Nephron progenitor cell (in vitro differentiated cells): ENCODE results near the gene CYYR1.

Experiments used
- DNase-seq: peaks from one replicate; pipeline ENCODE4 v3.0.0; 2021
- H3K27ac Mint-ChIP-seq: 2 replicates; pipeline ENCODE4 v1.8.0; 2021; ENCODE audit warnings: mild to moderate bottlenecking, moderate library complexity, mixed read lengths
- H3K27me3 Mint-ChIP-seq: 2 replicates; pipeline ENCODE4 v1.8.0; 2021; ENCODE audit warnings: mild to moderate bottlenecking, low read depth, mixed read lengths; ENCODE audit not compliant: poor library complexity
- H3K36me3 Mint-ChIP-seq: 2 replicates; pipeline ENCODE4 v1.8.0; 2021; ENCODE audit warnings: low read depth, mixed read lengths
- H3K4me1 Mint-ChIP-seq: 2 replicates; pipeline ENCODE4 v1.8.0; 2021; ENCODE audit warnings: mixed read lengths
- H3K4me3 Mint-ChIP-seq: 2 replicates; pipeline ENCODE4 v1.8.0; 2021; ENCODE audit warnings: mild to moderate bottlenecking, moderate library complexity, mixed read lengths
- H3K9me3 Mint-ChIP-seq: 2 replicates; pipeline ENCODE4 v1.8.0; 2021; ENCODE audit warnings: mild to moderate bottlenecking, moderate library complexity, mixed read lengths
- TF ChIP-seq, protein P1 (sequence below): fragments of 200-600 bp; sonication (generic); IDR thresholded peaks from 2 replicates; pipeline ENCODE4 v1.5.0; 2021; ENCODE audit warnings: antibody characterized with exemption

The CYYR1 gene

DNA sequence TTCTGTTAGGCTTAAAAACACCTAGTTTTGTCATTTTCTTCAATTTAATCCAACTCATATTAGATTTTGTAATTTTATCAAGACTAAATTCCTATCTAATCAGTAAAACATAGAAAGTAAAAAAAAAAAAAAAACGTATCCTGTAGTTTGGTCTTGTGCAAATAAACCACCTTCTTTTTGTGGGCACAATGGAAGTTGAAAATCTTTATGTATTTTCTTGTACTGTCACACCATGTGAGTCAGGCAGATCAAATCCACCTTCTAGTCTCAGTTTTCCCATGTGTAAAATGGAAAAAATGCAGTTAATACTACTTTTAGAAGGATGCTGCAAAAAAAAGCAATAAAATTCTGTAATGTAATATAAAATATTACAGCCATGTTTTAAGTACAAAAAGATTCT is 129.8 kb downstream of the CYYR1 start:
- H3K9me3 Mint-ChIP-seq, result peaks cover 4% of the 10 kb centered on the region
- H3K4me1 Mint-ChIP-seq, result no peaks in the 10 kb centered on the region
- no peaks in the 10 kb centered on the region for H3K36me3 Mint-ChIP-seq
- no peak for DNase-seq
- no peak overlapping the region for H3K27ac Mint-ChIP-seq
- H3K27me3 Mint-ChIP-seq, result no peaks in the 10 kb centered on the region
- TF ChIP-seq, protein P1, sequence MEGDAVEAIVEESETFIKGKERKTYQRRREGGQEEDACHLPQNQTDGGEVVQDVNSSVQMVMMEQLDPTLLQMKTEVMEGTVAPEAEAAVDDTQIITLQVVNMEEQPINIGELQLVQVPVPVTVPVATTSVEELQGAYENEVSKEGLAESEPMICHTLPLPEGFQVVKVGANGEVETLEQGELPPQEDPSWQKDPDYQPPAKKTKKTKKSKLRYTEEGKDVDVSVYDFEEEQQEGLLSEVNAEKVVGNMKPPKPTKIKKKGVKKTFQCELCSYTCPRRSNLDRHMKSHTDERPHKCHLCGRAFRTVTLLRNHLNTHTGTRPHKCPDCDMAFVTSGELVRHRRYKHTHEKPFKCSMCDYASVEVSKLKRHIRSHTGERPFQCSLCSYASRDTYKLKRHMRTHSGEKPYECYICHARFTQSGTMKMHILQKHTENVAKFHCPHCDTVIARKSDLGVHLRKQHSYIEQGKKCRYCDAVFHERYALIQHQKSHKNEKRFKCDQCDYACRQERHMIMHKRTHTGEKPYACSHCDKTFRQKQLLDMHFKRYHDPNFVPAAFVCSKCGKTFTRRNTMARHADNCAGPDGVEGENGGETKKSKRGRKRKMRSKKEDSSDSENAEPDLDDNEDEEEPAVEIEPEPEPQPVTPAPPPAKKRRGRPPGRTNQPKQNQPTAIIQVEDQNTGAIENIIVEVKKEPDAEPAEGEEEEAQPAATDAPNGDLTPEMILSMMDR, result no peak
- H3K4me3 Mint-ChIP-seq, result no peak overlapping the region

DNA sequence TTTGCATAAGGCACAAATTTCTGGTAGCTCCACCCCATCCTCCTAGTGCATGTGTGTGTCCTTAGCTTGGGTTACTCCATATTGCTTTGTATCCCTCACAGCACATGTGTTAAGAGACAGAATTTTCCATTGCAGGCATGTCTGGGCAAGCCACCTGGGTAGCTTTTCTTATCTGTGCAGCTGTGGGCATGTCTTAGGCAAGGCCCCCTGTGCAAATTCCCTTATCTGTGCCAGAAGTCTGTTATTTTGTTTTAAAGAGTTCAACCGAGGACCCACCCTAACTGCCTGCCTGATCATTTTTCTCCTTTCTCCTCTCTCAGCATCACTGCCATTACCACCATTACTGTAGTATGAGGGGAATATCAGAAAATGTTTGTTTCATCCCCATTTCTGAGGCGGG is 131.9 kb downstream of the CYYR1 start:
- Mint-ChIP-seq H3K27me3 (peaks cover 3% of the 10 kb centered on the region), H3K36me3 (no peaks in the 10 kb centered on the region), H3K4me3 (no peak overlapping the region), H3K4me1 (no peaks in the 10 kb centered on the region), H3K27ac (no peak overlapping the region), H3K9me3 (peaks cover 4% of the 10 kb centered on the region)
- DNase-seq, result no peak
- TF ChIP-seq, protein P1, result no peak

DNA sequence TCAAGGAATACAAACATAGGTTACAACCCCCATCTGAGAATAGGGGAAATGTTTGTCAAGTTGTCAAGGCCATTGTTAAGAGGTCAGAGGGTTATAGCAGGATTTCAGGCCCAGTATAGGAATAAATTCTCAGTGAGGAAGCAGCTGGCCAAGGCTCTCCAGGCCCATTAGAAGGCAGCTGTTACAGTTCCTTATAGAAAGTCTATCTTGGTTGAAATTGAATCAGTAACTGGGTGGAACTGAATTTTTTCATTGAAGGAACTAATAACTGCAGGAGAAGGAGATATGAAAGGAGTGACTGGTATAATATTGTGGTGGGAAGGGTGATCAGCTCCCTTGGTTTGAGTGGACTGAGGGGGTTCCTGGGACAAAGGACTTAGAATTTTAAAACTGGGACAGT is 134.1 kb downstream of the CYYR1 start:
- no peak for DNase-seq
- no peaks in the 10 kb centered on the region for H3K36me3 Mint-ChIP-seq
- H3K27ac Mint-ChIP-seq, result no peak overlapping the region
- peaks cover 4% of the 10 kb centered on the region for H3K9me3 Mint-ChIP-seq
- TF ChIP-seq, protein P1, result no peak
- no peaks in the 10 kb centered on the region for H3K4me1 Mint-ChIP-seq
- H3K27me3 Mint-ChIP-seq, result peaks cover 3% of the 10 kb centered on the region
- H3K4me3 Mint-ChIP-seq, result no peak overlapping the region

DNA sequence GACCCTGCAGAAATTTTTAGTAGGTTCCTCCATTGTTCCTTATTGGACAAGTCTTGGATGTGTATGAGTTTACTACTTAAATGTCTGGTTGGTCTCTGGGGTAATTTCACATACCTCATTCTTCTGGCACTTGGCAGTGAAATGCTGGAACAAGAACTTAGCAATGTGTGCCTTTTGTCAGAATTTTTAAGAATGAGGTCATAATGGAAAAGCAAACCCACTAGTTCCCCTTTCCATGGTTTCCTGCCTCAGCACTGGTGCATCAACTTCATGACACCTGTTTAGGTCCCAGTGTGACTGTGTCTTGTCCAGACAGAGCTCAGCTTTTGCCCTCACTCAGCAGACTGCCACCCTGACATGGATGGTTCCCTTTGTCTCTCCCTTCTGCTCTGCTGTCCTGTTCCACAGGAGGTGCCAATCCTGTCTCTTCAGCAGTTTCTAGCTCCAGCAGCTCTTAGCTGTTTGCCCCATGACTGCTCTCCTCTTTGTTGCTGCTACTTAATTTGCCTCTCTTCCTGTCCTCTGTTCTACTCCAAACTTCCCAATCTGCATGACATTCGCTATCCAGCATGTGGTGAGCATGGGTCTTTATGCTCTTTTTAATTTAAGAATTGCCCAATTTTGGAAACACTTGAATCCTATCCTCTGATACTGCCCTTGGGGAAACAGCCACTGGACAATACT is 135.6 kb downstream of the CYYR1 start:
- H3K27me3 Mint-ChIP-seq, result peaks cover 3% of the 10 kb centered on the region
- no peak overlapping the region for H3K4me3 Mint-ChIP-seq
- no peak for DNase-seq
- no peaks in the 10 kb centered on the region for H3K4me1 Mint-ChIP-seq
- TF ChIP-seq, protein P1, result no peak
- no peak overlapping the region for H3K27ac Mint-ChIP-seq
- H3K9me3 Mint-ChIP-seq, result peaks cover 4% of the 10 kb centered on the region
- H3K36me3 Mint-ChIP-seq, result no peaks in the 10 kb centered on the region

DNA sequence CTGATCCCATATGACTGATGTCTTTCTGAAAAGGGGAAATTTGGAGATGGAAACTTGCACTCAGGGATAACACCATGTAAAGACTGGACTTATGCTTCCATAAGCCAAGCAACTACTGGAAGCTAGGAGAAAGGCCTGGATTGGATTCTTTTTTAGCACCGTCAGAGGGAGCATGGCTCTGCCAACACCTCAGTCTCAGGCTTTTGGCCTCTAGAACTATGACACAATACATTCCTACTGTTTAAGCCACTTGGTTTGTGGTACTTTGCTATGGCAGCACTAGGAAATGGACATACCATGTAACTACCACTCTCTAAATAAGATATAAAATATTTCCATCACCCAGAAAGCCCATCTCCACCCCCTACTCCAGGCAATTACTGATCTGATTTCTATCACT is 139.7 kb downstream of the CYYR1 start:
- H3K27me3 Mint-ChIP-seq, result peaks cover 3% of the 10 kb centered on the region
- no peaks in the 10 kb centered on the region for H3K4me1 Mint-ChIP-seq
- no peaks in the 10 kb centered on the region for H3K9me3 Mint-ChIP-seq
- H3K27ac Mint-ChIP-seq, result no peak overlapping the region
- TF ChIP-seq, protein P1, result no peak
- H3K4me3 Mint-ChIP-seq, result no peak overlapping the region
- DNase-seq, result no peak
- H3K36me3 Mint-ChIP-seq, result no peaks in the 10 kb centered on the region

DNA sequence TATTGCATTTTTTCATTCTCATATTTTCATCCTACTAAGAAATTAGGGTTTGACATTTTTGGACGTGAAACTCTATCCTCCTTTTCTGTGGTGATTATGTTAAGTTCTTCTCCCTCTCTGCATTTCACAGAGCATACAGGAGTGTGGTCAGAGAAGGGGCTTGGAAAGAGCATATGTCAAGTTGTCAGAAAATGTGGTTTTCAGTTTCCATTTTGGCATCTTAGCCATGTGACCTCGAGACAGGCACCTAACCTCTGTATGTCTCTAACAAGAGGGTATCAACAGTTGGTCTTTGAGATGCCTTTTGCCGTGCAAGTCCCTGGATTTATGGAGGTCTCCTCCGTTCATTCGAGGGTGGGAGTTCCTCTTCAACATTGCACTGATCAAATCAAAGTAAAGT is 140.7 kb downstream of the CYYR1 start:
- no peak overlapping the region for H3K27ac Mint-ChIP-seq
- no peak for DNase-seq
- no peaks in the 10 kb centered on the region for H3K4me1 Mint-ChIP-seq
- H3K4me3 Mint-ChIP-seq, result no peak overlapping the region
- no peaks in the 10 kb centered on the region for H3K9me3 Mint-ChIP-seq
- no peaks in the 10 kb centered on the region for H3K36me3 Mint-ChIP-seq
- TF ChIP-seq, protein P1, result no peak
- H3K27me3 Mint-ChIP-seq, result no peaks in the 10 kb centered on the region
